CD4-positive, alpha-beta T cell treated with Interferon alpha-2 for 1 hour (primary cell): ENCODE measurements around the gene SPPL2C.

ENCODE experiments used
- DNase-seq, 2 donors: peaks; one replicate each; pipeline ENCODE4 v3.0.0-alpha.2; 2020 to 2022

Gene SPPL2C

GRCh38 chr17:45828582-45829133 lies 16.0 kb upstream of the SPPL2C start:
- no peak for DNase-seq

DNA sequence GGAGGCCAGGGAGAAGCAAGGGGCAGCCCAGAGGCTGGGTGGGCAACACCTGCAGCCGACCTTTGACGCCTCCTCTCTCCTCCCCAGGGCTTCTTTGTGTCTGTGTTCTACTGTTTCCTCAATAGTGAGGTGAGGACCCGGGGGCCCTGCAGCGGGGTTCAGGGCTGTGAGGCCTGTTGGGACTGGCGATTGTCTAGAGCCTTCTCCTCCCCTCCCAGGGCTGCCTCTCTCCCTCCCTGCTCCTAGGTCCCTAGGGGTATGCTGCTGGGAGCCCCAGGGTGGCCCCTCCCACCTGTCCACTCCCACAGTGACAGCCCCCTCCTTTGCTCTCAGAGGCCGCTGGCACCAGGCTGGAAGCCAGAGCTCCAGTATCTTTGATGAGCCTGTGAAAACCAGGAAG lies 10.8 kb upstream of the SPPL2C start:
- no peak for DNase-seq

DNA sequence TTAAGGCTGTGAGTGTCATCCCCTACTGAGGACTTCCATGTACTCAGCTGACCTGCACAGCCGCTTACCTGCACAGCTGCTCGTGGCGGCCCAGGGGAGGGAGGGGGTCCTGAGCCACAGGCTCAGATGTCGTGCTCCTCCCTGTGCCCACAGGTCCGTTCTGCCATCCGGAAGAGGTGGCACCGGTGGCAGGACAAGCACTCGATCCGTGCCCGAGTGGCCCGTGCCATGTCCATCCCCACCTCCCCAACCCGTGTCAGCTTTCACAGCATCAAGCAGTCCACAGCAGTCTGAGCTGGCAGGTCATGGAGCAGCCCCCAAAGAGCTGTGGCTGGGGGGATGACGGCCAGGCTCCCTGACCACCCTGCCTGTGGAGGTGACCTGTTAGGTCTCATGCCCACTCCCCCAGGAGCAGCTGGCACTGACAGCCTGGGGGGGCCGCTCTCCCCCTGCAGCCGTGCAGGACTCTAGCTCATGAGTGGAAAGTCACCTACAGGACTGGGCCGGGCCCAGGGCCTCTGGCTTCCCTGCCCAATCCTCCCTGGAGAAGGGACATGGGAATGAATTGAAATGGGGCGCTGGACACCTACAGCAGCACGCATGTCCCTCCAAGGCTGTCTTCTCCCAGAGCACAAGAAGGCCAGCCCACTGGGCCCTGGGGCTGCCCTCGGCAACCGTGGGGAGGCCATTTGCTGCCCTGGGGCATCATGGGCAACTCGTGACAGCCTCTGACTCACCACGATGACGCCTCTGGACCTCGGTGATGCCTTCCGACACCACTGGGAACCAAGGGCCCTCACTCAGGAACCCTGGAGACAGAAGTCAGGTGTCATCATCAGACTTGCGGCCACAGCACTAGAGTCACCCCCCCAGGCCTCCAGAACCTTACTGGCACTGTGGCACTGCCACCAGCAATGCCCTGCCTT lies 9.9 kb upstream of the SPPL2C start:
- no peak for DNase-seq

- DNase-seq = no peak
Measured at GRCh38 chr17:45835481-45835880, 9.2 kb upstream of the SPPL2C start.

DNA sequence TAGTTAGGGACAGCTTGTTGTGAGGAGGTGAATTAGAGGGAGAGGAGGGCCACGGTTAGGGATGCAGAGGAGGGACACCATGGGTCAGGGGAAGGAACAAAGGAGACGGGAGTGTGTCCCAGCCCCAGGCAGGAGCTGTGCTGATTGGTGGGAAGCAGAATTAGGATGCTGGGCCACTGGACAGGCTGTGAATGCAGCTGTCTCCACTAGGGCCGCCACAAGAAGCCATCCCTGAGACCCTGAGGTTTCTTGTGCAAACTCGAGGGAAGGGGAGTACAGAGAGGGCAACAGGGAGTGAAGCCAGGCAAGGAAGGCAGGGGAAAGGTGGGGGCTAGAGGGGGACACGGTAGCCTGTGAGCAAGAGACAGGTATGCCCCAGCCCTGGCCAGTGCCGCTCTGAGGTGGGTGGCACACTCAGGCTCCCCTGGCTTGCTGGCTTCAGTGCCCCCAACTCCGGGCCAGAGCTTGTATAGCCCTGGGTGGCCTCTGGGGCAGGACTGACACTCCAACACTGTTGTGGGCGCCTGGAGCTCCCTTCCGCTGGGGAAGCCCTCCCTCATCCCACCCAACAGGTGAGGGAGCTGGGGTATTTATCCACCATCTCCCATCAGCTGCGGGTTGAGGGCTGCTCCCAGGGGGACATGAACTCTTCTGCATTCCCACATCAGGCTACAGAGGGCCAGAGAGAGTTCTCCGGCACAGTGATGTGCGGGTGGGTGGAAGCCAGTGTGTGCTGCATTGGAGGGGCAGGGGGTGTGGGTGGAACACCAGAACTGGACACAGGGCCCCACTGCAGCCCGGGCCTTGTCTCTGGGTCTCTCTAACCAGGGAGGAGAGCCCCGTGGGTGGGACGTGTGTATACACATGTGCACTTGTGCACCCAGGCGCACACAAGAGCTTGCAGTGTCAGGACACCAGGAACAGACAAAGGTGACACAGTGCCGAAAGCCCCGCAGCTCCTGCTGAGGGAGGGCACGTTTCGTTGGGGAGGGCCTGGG lies 8.3 kb upstream of the SPPL2C start:
- no peak for DNase-seq

GRCh38 chr17:45837187-45837586 lies 7.5 kb upstream of the SPPL2C start:
- DNase-seq = no peak

- no peak for DNase-seq
Measured at GRCh38 chr17:45837603-45838002, 7.1 kb upstream of the SPPL2C start.

DNA sequence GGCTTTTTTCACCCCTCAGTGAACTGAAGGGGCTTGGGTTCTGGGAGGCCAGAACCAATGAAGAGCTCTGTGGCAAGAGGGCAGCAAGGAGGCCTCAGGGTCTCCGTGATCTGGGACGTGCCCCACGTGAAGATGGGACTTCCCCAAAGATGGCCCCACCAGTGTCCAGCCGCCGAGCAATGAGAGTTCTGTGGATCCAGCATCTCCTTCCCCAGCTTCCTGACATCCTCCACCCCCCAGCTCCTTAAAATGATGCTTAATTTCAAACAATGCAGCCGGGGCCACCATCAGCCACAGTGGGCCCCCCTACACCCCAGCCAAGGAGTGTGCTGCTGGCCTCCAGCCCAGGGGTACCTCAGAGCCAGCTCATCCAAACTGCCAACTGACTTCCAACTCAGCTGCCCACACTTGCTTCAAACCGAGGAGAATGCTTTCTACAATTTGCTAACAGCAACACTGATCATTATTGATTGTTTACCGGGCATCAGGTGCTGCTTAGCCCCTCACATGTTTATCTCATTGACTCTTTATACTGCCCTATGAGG lies 5.9 kb upstream of the SPPL2C start:
- no peak for DNase-seq

DNA sequence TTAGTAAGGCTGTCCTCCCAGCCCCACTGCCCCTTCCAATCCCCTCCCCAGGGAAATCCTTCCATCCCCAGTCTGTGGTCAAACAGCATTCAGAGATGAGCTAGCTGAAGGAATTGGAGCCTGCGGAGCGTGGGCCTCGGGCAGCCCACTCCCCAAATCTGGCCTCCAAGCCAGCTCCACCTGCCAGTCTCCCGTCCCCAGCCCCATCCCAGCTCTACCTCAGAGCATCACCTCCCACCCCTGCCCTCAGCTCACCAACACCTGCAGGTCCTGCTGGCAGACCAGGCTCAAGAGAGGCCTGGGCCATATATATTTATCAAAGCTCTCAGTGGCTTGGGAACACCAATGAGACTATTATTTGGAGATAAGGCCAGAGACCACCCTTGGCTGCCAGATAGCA lies 5.2 kb upstream of the SPPL2C start:
- DNase-seq = no peak

- DNase-seq = no peak
Measured at GRCh38 chr17:45841186-45841585, 3.5 kb upstream of the SPPL2C start.

GRCh38 chr17:45841883-45842525 lies 2.7 kb upstream of the SPPL2C start:
- DNase-seq = no peak

- DNase-seq = no peak
Measured at GRCh38 chr17:45843722-45844121, 959 bp upstream of the SPPL2C start.

GRCh38 chr17:45845376-45846185 lies 900 bp downstream of the SPPL2C start:
- no peak for DNase-seq

DNA sequence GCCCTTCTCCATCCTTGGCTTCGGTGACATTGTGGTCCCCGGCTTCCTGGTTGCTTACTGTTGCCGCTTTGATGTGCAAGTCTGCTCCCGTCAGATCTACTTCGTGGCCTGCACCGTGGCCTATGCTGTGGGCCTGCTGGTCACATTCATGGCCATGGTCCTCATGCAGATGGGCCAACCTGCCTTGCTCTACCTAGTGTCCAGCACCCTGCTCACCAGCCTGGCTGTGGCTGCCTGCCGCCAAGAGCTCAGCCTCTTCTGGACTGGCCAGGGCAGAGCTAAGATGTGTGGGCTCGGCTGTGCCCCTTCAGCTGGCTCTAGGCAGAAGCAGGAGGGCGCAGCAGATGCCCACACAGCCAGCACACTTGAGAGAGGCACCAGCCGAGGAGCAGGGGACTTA lies 1.5 kb downstream of the SPPL2C start:
- DNase-seq = no peak

DNA sequence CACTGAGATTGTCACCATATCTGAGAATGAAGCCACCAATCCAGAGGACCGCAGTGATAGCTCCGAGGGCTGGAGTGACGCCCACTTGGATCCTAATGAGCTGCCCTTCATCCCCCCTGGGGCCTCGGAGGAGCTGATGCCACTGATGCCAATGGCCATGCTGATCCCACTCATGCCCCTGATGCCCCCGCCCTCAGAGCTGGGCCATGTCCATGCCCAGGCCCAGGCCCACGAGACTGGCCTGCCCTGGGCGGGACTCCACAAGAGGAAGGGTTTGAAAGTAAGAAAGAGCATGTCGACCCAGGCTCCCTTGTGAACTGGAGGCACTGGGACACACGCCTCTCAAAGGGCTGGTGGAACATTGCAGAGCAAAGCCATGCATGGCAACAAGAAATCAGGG lies 2.0 kb downstream of the SPPL2C start:
- no peak for DNase-seq

DNA sequence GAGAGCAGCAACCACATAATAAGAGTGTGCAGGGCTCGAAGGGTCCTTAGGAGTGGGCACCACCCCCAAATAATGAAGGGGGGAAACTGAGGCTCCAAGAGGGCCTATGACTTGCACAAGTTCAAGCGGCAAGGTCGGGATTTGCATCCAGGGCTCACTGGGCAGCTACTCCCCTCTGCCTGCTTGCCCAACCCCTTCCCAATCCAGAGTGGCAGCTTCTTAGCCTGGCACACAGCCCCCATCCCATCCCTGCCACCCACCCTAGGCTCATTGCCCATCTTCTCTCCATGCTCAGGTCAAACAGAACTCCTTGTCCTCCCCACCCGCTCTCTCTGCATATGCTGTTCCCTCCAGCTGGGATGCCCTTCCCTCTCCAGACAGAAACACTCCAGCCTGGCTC lies 2.4 kb downstream of the SPPL2C start:
- DNase-seq = no peak

- DNase-seq = no peak
Measured at GRCh38 chr17:45847747-45848146, 3.1 kb downstream of the SPPL2C start.

DNA sequence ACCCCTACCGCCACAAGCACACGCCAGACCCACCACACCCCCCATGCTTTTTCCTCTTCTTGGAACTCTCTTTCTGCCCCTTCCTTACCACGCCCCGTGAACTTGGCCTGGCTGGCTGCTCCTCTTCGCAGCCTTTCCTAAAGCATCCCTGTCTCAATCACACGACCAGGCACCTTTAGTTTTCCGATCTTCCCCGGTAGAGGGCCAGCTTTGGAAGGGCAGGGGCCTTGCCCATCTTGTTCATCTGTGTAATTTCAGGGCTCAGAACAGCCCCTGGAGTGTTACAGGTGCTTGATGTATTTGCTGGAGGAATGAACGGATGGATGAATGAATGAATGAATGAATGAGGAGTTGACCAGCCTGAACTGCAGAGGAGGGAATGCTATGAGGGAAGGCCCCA lies 3.7 kb downstream of the SPPL2C start:
- DNase-seq = no peak

DNA sequence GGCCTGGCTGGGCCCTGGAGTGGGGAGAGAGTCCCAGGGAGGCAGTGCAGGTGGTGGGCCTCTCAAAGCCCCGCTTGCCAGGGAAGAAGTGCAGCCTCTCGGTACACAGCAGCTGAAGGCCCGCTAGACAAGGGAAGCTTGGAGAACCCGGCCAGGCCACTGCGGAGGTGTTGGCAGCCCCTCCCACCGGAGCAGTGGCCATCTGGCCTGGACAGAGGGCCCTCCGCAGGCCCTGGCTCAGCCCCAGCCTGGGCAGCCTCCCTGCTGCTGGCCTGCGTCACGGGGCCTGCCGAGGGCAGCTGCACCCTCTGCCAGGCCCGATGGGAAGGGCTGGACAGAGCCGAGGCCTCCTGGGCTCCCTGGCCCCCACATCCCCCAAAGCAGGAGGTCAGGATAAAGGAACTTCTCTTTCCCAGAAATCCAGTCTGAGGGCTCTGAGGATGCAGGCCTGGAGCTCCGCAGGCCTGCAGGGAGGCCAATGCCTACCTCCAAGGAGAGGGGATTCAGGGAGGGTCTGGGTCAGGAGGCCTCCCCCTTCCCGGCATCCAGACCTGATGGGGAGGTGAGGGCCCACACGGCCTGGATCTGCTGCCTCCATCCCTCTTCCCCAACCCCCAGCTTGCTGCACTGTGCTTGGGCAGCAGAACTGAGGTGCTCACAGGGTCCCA lies 4.3 kb downstream of the SPPL2C start:
- no peak for DNase-seq

DNA sequence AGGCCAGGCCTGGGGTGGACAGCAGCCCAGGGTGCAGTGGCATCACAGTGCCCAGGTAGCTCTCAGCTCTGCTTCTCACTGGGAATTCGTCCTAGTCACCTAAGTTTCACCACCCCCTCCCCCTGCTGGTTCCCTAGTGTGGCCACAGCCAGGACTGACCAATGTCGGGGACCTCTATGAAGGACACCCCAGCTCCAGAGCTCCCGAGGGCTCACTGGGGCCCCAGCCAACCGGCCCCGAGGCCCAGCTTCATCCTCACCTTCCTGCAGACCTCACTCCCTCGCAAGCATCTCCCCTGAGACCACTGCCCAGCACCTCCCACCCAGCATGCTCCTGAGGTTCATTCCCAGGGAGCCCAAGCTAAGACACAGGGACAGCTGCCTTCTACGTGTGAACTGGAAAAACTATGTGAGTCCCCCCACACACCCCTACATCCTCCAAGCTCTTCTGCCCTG lies 4.9 kb downstream of the SPPL2C start:
- DNase-seq = no peak

DNA sequence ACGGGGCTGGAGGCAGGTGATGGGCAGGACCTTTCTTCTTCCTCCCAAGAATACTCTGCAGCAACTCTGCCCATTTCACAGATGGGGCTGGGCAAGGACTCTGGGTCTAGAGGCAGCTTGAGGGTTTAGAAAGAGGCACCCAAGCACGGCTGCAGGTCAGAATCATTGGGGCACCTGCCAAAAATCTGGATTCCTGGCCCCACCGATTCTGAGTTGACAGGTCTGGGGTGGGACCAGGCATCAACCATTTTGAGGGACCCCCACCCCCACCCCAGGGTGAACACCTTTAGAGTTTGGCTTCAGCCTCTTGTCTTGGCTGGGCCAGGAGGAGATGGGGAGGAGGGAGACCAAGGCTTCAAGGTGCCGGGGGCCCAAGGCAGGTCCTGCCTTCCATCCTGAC lies 5.3 kb downstream of the SPPL2C start:
- no peak for DNase-seq
